CD4-positive, alpha-beta T cell treated with Interleukin-15 for 1 hour (primary cell): ENCODE measurements around the gene C9orf152.
A peak's percentile ranks its signal among the peaks of the same experiment; 100 is the strongest.
"Not testable (repeated sequence)": the region's sequence is repeated elsewhere in the genome, so short reads cannot be mapped to it uniquely, and the experiment has no call there.

Experiments
- DNase-seq: peaks from one replicate; pipeline ENCODE4 v3.0.0-alpha.2; 2020

Gene C9orf152, protein sequence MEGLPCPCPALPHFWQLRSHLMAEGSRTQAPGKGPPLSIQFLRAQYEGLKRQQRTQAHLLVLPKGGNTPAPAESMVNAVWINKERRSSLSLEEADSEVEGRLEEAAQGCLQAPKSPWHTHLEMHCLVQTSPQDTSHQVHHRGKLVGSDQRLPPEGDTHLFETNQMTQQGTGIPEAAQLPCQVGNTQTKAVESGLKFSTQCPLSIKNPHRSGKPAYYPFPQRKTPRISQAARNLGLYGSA

DNA sequence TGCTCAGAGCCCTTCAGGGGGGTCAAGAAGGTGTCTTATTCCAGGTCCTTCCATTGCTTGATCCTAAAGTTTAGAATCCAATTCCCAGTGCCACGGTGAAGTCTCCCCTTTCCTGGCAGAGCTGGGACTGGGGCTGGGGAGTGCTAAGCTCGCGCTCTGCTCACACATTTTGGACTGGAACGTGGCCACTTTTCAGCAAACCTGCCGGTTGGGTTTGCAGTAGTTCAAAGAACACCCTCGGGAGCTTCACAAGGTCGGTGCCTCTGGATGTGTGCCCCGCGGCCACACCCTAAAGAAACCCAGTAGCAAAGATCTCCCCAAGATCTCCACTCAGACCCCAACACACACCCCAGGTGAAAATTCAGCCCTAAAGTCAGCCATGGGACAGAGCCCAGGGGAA lies at the start of gene C9orf152:
TSS of gene C9orf152 (minus strand) at position 129 of the 400 bp plus-strand sequence. CDS start 580 bp downstream, outside the sequence.
- no peak for DNase-seq

DNA sequence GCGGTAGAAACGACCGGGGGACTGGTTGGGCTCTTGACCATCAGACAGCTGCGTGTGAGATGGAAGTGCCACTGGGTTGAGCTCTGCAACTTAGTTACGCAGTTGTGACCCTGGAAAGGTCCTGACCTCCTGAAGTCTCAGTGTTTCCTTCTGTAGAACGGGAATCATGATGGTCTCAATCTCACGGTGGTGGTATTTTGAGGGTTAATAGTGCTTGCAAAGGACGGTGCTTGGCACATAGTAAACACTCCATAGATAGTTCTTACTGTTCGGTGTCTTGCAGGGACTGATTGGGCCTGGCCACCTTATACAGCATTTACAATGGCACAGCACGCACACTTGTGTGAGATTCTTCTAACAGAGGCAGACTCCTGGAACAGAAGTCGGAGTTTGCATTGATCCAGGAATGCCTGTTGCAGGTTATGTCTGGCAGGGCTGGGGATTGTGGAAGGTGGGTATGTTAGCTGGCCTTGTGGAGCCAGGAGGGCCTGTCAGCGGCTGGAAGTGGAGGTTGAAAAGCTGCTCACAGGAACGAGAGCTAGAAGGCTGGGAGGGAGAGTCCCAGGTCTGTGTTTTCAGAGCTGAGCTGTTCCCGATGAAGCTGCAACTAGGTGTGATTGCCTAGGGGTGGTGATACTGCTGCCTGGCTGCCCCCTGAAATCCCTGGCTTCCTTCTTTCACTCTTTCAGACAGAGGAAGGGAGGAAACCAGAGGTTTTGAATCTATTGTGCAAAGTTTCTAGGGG lies 49.3 kb upstream of the C9orf152 start:
- no peak for DNase-seq

DNA sequence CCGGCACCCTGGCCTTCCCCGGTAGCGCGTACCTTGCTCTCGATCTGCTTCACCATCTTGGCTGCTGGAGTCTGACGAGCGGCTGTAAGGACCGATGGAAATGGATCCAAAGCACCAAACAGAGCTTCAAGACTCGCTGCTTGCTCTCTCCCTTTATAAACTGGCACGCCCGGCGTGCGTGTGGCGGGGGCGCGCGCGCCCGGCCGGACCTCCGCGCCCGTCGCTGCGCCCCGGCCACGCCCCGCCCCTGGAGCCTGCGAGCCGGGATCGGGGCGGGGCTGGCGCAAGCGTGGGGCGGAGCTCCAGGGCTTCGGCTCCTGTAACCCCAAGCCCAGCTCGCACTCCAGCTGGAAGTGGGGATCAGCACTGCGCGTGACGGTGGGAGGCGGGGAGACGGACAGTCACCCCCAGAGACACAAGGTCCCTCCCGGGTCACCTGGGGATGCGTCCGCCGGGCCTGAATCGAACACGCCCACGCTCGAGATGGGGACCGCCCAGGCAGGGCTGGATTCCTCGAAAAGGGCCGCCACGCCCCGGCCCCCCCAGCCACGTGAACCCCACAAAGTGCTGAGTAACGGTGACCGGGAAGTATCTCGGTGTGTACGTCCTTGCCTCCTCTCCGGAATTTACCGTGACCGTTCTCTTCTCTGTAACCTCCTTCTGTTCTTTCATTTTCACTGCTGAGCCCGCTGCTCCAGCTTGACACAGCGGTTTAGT lies 48.6 kb upstream of the C9orf152 start, which contains the start of gene TXN:
TSS of gene TXN (minus strand) at position 128 of the 717 bp plus-strand sequence. CDS start at position 56, 72 bp downstream.
- peak; percentile 86 for DNase-seq

DNA sequence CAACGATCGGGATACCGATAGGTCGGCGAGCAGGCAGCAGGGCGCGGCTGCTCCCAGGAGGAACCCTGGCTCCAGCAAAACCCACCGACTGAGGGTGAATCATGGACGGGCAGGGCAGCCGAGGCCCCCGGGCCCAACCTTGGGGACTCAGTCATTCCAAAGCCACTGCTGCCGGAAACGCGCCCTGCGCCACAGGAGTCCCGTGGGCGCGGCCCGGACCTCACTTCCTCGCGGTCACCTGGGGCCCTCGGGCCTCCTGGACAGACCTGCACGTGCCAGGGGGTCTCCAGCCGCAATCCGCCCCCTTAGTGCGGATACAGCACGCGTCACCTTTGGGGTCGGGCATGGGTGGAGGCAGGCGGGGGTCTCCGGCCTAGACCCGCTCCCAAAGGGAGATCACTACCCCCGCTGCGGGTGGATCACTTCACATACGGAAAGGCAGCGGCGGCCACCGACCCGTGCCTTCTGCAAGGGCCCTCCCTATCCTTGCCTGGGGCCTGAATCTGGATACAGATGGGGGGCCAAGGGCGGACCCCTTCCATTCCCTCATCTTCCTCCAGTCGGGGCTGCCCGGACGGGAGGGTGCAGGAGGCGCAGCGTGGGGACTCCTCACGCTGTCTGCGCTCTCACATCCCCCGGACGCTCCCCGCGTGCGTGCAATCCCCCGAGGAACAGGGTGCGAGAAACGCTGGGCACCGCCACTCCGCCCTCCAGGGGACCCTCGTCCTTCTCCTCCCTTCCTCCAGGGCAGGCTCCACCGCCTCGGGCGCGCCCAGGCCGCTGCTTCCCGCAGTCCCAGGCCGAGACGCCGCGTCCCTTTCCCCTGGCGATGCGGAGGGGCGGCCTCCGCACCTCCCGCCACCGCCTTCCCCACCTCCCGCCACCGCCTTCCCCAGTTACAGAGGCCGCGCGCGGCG lies 47.8 kb upstream of the C9orf152 start:
- DNase-seq = peak; percentile 22

DNA sequence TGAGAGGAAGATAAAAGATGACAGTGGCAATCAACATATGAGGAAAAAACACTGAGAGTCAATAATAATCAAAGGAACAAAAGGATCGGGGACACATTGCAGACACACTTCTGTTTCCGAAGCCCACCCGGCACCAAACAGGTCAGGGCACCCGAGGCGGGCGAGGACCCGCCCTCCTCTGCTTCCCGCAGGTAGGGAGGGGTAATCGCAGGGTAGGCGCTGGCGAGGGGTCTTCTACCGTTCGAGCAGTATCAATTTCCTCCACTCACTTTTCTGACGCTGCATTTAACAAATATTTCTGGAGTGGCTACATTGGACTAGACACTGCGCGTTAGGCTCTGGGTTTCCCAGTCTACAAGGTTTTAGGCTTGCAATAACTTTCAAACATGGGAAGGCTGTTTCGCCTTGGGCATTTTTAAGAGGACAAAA lies 47.1 kb upstream of the C9orf152 start:
- DNase-seq = no peak

DNA sequence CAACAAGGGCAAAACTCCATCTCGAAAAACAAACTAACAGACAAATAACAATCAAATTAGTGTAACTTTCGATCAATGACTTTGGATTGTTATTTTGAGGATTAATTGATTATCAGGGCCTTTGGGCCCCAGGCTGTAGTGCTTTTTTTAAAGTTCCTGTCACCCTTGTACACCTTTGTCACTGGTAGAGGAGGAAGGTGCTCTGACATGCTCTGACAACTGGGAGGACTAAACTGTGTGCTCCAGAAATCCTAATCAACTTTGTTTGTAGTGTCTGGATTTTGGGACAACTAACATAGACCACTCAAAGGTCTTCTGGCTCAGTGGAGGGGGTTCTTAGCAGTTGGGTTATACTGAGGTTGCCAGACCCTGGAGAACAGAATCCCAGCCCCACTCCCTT lies 46.5 kb upstream of the C9orf152 start:
- DNase-seq = no peak

DNA sequence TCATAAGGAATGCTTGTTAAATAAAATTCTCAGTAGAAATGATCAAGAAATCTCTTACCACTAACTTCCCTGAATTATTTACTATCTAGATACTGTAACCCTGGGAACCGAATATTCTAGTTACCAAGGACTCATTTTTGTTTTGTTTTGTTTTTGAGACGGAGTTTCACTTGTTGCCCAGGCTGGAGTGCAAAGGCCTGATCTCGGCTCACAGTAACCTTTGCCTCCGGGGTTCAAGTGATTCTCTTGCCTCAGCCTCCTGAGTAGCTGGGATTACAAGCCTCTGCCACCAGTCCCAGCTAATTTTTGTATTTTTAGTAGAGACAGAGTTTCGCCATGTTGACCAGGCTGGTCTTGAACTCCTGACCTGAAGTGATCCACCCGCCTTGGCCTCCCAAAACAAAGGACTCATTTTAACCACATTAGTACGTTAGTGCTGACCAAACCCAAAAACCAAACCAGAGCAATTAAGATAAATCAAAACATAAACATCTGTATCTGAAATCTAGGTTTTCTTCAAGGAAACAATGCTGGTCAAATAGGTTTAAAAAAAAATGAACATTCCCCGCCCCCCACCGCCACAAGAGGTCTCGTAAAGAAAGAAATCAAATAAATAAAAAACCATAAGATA lies 44.7 kb upstream of the C9orf152 start:
- DNase-seq = no peak

DNA sequence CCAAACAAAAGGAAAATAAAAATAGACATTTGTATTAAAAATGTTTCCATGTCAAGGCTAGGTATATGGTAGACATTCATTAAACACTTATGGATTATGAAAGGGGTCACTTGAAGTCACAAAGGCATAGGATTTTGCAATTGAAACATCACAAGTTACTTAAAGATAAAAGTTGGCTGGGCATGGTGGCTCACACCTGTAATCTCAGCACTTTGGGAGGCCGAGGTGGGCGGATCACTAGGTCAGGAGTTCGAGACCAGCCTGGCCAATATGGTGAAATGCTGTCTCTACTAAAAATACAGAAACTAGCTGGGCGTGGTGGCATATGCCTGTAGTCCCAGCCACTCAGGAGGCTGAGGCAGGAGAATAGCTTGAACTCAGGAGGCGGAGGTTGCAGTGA lies 43.8 kb upstream of the C9orf152 start:
- not testable (repeated sequence) for DNase-seq

DNA sequence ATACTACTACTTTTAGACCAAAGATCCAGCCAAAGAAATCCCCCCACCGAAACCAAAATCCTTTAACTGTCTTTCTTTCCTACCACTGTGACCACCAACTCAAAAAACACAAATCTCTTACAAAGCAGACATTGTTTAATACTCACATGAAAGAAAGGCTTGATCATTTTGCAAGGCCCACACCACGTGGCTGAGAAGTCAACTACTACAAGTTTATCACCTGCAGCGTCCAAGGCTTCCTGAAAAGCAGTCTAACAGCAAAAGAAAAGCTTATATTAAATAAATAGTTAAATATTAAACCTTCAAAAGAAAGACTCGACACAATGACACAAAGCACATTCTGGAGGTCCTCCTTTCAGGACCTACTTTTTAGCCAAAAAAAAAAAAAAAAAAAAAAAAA lies 43.3 kb upstream of the C9orf152 start:
- DNase-seq = no peak

DNA sequence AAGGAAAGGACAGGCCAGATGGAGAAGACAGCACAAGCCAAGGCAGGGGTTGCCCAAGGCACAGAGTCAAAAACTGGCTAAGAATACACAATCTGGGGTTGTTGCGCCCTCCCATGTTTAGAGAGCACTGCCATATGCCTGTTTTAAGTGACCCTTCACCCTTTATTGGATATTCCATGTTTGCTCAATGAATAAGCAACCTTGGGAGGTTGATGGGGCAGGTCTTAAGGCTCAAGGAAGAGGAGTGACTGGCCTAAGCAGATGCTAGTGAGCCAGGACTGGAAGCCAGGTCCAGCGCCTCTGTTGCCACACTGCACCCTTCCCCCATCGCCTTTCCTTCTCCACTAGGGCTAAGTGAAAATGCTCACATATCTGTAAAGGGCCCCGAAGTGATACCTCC lies 41.6 kb upstream of the C9orf152 start:
- DNase-seq = no peak

DNA sequence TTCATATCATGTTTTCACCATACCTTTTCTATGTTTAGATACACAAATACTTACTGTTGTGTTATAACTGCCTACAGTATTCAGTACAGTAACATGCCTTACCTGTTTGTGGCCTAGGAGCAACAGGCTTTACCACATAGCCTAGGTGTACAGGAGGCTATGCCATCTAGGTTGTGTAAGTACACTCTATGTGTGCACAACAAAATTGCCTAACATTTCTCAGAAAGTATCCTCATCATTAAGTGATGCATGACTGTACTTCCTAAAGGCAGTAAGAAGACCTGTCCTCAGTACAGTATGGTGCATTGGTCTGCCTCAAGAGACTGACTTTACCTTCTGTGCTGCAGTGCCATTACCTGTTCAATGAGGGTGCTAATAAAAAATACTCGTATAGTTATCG lies 40.4 kb upstream of the C9orf152 start:
- no peak for DNase-seq

DNA sequence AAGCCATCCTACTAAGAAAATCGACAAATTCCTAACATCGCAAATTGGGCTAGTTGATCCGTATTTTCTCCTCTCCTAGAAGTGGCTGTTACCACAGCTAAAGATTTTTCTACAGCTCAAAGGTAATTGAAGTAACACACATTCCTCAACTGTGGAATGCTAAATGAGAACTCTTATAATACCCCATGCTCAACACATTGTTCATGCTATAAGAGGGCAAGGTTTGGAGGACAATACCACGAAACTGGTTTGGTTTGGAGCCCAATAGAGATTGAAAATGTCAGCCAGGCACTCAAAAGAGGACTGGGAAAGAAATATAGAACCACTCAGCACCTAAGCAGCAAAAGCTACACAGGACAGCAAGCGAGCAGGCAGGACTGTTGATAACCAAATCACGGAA lies 38.3 kb upstream of the C9orf152 start:
- DNase-seq = no peak

DNA sequence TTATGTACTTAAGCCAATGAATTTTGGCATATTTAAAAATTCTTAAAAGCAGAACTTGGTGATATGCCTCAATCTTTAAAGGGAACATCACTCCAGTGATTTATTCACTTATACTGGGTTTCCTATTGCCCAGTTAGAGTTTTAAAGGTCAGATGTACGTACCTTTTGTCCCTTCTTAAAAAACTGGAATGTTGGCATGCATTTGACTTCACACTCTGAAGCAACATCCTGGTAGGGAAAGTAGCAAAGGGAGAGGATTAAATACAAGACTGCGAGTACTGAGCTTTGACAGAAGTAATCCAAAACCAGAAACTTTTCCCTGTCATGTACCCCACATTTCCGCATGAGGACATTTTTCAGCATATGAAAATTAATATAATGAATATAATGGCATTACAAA lies 36.7 kb upstream of the C9orf152 start:
- no peak for DNase-seq

DNA sequence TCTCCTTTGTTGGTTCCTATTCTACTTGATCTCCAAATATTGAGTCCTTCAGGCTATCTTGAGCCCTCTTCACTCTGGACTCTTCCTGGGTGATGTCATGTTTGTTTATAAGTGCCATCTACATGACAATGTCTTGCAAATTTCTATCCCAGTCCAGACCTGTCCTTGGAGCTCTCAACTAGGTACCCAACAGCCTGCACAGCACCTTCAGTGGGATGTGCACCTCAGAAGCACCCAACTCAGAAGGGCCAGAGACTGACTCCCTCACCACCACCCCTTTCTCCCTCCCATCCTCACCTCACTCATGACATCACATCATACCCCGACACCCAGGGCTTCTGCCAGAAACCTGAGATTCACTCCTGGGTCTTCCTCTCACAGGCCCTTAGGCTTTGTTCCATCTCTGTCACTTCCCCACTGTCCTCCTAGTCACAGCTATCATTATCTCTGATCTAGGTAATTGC lies 33.9 kb upstream of the C9orf152 start:
- no peak for DNase-seq

DNA sequence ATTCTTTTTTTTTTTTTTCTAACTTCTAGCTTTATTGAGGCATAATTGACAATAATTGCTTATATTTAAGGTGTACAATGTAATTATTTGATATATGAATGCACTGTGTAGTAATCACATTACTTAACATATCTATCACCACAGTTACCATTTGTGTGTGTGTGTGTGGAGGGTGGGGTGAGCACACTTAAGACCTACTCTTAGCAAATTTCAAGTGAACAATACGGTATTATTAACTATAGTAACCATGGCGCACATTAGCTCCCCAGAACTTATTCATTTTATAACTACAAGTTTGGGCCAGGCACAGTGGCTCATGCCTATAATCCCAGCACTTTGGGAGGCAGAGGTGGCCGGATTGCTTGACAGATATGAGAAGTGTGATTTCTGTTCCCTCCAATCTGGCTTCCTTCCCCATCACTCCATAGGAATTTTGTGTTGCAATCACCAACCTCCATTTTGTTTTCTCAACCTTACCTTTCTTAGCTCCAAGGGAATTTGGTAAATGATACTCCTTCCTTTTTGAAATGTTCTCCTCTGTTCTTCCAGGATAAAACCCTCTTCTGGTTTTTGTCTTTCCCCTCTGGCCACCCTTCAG lies 33.4 kb upstream of the C9orf152 start:
- no peak for DNase-seq

DNA sequence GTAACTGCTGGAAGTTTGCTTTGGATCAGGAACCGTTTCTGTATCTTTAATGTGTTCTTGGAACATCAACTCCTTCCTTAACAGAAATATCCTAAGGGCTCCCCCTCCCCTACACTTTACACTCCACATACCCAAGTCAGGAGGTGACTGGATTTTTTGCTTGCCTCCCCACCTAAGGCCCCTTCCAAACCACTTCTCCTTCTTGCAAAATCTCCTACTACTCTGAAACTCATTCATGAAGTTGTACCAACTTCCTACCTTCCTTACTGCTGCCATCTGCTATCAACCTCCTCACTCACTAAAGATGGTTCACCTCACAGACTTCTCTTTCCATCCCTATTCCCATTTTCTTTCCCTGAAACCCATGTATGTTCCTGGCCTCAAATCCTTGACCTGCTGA lies 32.2 kb upstream of the C9orf152 start:
- no peak for DNase-seq

DNA sequence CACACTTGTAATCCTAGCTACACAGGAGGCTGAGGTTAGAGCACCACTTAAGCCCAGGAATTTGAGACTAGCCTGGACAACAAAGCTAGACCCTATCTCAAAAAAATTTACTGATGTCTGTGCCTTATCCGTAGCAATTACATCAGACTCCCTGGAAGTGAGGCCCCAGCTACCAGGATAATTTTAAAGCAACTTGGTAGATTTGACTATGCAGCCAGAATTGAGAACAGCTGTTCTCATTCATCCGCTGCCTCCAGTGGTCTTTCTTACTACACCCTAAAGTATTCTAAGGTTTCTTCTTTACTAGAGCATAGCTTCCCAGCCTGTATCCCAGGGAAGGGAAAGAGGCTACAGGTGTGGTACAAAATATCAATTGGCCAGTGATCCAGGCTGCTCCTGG lies 20.4 kb upstream of the C9orf152 start:
- no peak for DNase-seq

DNA sequence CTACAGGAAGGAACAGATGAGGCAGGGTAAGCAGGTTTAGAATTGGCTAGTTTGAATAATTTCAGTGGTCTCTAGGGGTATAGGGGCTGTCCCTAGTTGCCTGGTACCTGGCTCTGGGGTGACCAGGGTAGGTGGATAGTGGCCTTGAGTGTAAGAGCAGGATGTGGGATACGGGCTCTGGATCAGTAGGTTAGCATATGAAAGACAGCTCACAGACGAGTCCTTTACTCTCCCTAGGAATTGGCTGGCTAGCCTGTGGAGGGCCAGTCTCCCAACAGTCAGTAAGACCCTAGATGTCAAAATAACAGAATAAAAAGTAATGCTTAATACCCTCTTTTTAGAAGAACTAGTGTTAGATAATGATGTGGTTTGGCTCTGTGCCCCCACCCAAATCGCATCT lies 16.6 kb upstream of the C9orf152 start:
- DNase-seq = no peak

DNA sequence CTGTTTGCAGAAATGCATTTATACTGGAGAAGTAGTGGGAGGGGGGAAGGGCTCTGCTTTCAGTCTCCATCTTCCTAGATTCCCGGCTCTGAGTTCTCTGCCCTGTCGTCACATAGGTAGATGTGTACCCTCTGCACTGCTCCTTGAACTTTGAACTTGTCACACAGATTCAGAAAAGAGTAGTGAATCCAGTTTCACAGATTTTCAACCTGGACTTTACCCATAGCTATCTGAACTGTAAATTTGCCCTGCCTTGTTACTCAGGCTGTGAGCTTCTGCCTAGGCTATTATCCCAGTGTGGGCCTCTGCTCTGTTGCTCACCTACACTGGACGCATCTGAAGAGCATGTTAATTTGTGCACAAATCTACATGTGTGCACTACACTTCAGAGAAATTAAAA lies 12.8 kb upstream of the C9orf152 start:
- no peak for DNase-seq

DNA sequence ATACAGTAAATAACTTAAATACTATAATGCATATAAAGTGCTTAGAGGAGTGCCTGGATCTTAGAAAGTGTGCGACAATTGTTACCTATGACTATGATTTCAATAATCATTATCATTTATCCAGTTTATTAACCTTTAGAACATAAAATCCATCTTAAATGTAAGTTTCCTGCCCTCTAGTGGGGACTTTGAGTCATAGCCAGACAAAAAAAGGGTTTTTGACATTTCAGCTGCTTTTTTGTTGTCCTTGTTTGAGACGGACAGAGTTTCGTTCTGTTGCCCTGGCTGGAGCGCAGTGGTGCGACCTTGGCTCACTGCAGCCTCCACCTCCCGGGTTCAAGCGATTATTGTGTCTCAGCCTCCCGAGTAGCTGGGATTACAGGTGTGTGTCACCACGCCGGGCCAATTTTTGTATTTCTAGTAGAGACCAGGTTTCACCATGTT lies 9.7 kb upstream of the C9orf152 start:
- no peak for DNase-seq

DNA sequence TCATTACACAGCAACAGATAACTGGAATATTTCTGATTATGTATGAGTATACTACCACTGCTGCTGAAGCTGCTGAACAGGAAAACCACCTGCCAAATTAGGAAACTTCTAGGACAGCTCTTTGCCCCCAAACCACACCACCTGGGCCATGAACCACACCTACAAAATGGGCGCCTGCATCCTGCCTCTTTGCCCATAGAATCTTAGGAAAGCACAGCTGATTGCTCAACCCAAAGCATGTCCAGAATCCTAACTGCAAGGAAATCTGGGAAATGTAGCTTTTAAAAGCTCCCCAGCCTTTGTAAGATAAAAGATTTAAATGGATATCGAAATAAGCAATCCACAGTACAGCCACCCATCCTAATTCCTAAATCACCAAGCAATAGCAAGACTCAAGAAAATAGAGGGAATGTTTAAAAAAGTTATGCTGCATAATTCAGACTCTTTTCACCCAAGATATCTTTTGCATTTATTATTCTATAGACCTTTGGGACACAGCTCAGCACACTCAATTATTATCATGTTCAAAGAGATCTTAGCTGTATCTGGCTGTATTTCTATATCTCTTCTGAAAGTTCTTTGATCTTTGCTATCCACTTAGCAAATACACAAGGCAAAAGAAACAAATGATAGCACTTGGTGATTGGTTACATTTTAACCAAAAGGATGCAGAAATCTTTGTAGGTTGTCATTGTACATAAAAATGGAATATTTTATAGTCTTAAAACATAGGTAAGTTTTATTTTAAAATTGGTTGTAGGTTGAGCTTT lies 6.8 kb upstream of the C9orf152 start:
- DNase-seq = no peak
